PC-9 (cell line): Measurements from ENCODE around the gene PCLAF.

ENCODE experiments used
- CTCF ChIP-seq: fragments of 200-600 bp; sonication (generic); conservative IDR thresholded peaks from 2 replicates; pipeline ENCODE4 v1.6.1; 2017; ENCODE audit warnings: mixed run types, antibody characterized with exemption, mild to moderate bottlenecking, moderate library complexity
- EZH2 ChIP-seq: fragments of 200-600 bp; sonication (generic); IDR thresholded peaks from 2 replicates; pipeline ENCODE4 v1.8.0; 2017; ENCODE audit warnings: antibody characterized with exemption, low read depth

GRCh38 chr15:64422697-64423096 lies 41.5 kb upstream of the PCLAF start:
- TF ChIP-seq CTCF, result no peak
- TF ChIP-seq EZH2, result no peak
